ENCODE data around the gene DOCK1. TPM values are rescaled to one million over a fixed set of nuclear protein-coding genes. Genes with fewer than 3 reads are reported as not detected.

The DOCK1 gene
- total and polyA plus RNA-seq, 2 experiments from 2014 or later = 22.8 to 45.6 TPM

- H3K27me3 ChIP-seq (replicated peaks; ENCODE audit: insufficient read depth) = no peaks in the 10 kb centered on the region
- no peaks in the 10 kb centered on the region for H4K20me1 ChIP-seq (ENCODE audit: insufficient read depth)
- no peak overlapping the region for H3K4me2 ChIP-seq (ENCODE audit: unreplicated experiment)
- H2AFZ ChIP-seq = no peak overlapping the region
- H3K79me2 ChIP-seq (ENCODE audit: insufficient read depth) = no peaks in the 10 kb centered on the region
- no peaks in the 10 kb centered on the region for H3F3A ChIP-seq (ENCODE audit: insufficient read depth)
- H3K9me2 ChIP-seq (ENCODE audit: insufficient read depth) = no peaks in the 10 kb centered on the region
- DNase-seq = no peak
- H3K27ac ChIP-seq = no peak overlapping the region
- H3K36me3 ChIP-seq (ENCODE audit: low read depth) = 0 out of 2 replicates have a peak, but pooled peaks cover 8% of the 10 kb centered on the region
- no peak for TF ChIP-seq EZH2 (IDR thresholded peaks at IDR 0.05; ENCODE audit: insufficient read depth, poor library complexity, severe bottlenecking)
- no peak for TF ChIP-seq EZH2phosphoT487 (IDR thresholded peaks at IDR 0.05; ENCODE audit: insufficient read depth, low read depth)
- H3K4me3 ChIP-seq = no peak overlapping the region
- H3K4me1 ChIP-seq (ENCODE audit: insufficient read depth) = no peaks in the 10 kb centered on the region
- H3K9ac ChIP-seq = no peak overlapping the region
- in situ Hi-C loops (cut with MboI) = no loop called here
- H3K9me3 ChIP-seq (ENCODE audit: low read depth) = no peaks in the 10 kb centered on the region
- WGBS, 2 experiments (ENCODE audit: low coverage in 1 of 2, low lambda C conversion rate in 2 of 2, missing lambda C conversion rate in 2 of 2) = 86 to 92% methylated on average over 9 of the region's 9 CpGs
Measured at GRCh38 chr10:127415116-127415515, 509.9 kb downstream of the DOCK1 start.

- H3K4me2 ChIP-seq (ENCODE audit: unreplicated experiment) = no peak overlapping the region
- TF ChIP-seq EZH2phosphoT487 (IDR thresholded peaks at IDR 0.05; ENCODE audit: insufficient read depth, low read depth) = no peak
- no peak for TF ChIP-seq EZH2 (IDR thresholded peaks at IDR 0.05; ENCODE audit: insufficient read depth, poor library complexity, severe bottlenecking)
- H3K36me3 ChIP-seq (ENCODE audit: low read depth) = 0 out of 2 replicates have a peak, but pooled peaks cover 4% of the 10 kb centered on the region
- no peak overlapping the region for H3K27ac ChIP-seq
- H3F3A ChIP-seq (ENCODE audit: insufficient read depth) = no peaks in the 10 kb centered on the region
- H4K20me1 ChIP-seq (ENCODE audit: insufficient read depth) = no peaks in the 10 kb centered on the region
- no peaks in the 10 kb centered on the region for H3K9me3 ChIP-seq (ENCODE audit: low read depth)
- no peak for DNase-seq
- no peaks in the 10 kb centered on the region for H3K79me2 ChIP-seq (ENCODE audit: insufficient read depth)
- H3K4me3 ChIP-seq = no peak overlapping the region
- H2AFZ ChIP-seq = no peak overlapping the region
- in situ Hi-C loops (cut with MboI) = no loop called here
- H3K27me3 ChIP-seq (replicated peaks; ENCODE audit: insufficient read depth) = no peaks in the 10 kb centered on the region
- no peaks in the 10 kb centered on the region for H3K4me1 ChIP-seq (ENCODE audit: insufficient read depth)
- no peak overlapping the region for H3K9ac ChIP-seq
- WGBS, 2 experiments (ENCODE audit: low coverage in 1 of 2, low lambda C conversion rate in 2 of 2, missing lambda C conversion rate in 2 of 2) = 95 to 99% methylated on average over 12 of the region's 12 CpGs
- H3K9me2 ChIP-seq (ENCODE audit: insufficient read depth) = no peaks in the 10 kb centered on the region
Measured at GRCh38 chr10:127415901-127416581, 510.8 kb downstream of the DOCK1 start.

GRCh38 chr10:127417031-127417430, 511.8 kb downstream of the DOCK1 start:
- no peaks in the 10 kb centered on the region for H3K79me2 ChIP-seq (ENCODE audit: insufficient read depth)
- H3F3A ChIP-seq (ENCODE audit: insufficient read depth) = no peaks in the 10 kb centered on the region
- in situ Hi-C loops (cut with MboI) = no loop called here
- H3K36me3 ChIP-seq (ENCODE audit: low read depth) = 0 out of 2 replicates have a peak, but pooled peaks cover 5% of the 10 kb centered on the region
- TF ChIP-seq EZH2 (IDR thresholded peaks at IDR 0.05; ENCODE audit: insufficient read depth, poor library complexity, severe bottlenecking) = no peak
- TF ChIP-seq EZH2phosphoT487 (IDR thresholded peaks at IDR 0.05; ENCODE audit: insufficient read depth, low read depth) = no peak
- WGBS, 2 experiments (ENCODE audit: low coverage in 1 of 2, low lambda C conversion rate in 2 of 2, missing lambda C conversion rate in 2 of 2) = 80 to 81% methylated on average over 9 to 10 of the region's 10 CpGs
- no peak for DNase-seq
- no peaks in the 10 kb centered on the region for H4K20me1 ChIP-seq (ENCODE audit: insufficient read depth)
- no peaks in the 10 kb centered on the region for H3K4me1 ChIP-seq (ENCODE audit: insufficient read depth)
- H2AFZ ChIP-seq = no peak overlapping the region
- no peak overlapping the region for H3K4me2 ChIP-seq (ENCODE audit: unreplicated experiment)
- no peaks in the 10 kb centered on the region for H3K27me3 ChIP-seq (replicated peaks; ENCODE audit: insufficient read depth)
- H3K9me3 ChIP-seq (ENCODE audit: low read depth) = no peaks in the 10 kb centered on the region
- no peaks in the 10 kb centered on the region for H3K9me2 ChIP-seq (ENCODE audit: insufficient read depth)
- no peak overlapping the region for H3K9ac ChIP-seq
- H3K4me3 ChIP-seq = no peak overlapping the region
- H3K27ac ChIP-seq = no peak overlapping the region

GRCh38 chr10:127417686-127418401, 512.6 kb downstream of the DOCK1 start:
- Histone ChIP-seq H3K4me1 (ENCODE audit: insufficient read depth) (no peaks in the 10 kb centered on the region), H3K27me3 (replicated peaks; ENCODE audit: insufficient read depth) (no peaks in the 10 kb centered on the region), H3K36me3 (ENCODE audit: low read depth) (0 out of 2 replicates have a peak, but pooled peaks cover 5% of the 10 kb centered on the region), H3K9me3 (ENCODE audit: low read depth) (no peaks in the 10 kb centered on the region), H3F3A (ENCODE audit: insufficient read depth) (no peaks in the 10 kb centered on the region), H2AFZ (no peak overlapping the region), H3K27ac (no peak overlapping the region), H3K9me2 (ENCODE audit: insufficient read depth) (no peaks in the 10 kb centered on the region), H3K79me2 (ENCODE audit: insufficient read depth) (no peaks in the 10 kb centered on the region), H4K20me1 (ENCODE audit: insufficient read depth) (no peaks in the 10 kb centered on the region), H3K4me2 (ENCODE audit: unreplicated experiment) (no peak overlapping the region), H3K4me3 (no peak overlapping the region), H3K9ac (no peak overlapping the region)
- 96 to 98% methylated on average over 12 of the region's 12 CpGs for WGBS, 2 experiments (ENCODE audit: low coverage in 1 of 2, low lambda C conversion rate in 2 of 2, missing lambda C conversion rate in 2 of 2)
- in situ Hi-C loops (cut with MboI) = no loop called here
- DNase-seq = no peak
- TF ChIP-seq EZH2 (IDR thresholded peaks at IDR 0.05; ENCODE audit: insufficient read depth, poor library complexity, severe bottlenecking) (no peak), EZH2phosphoT487 (IDR thresholded peaks at IDR 0.05; ENCODE audit: insufficient read depth, low read depth) (no peak)
